NB4 (cell line): ENCODE data around the gene COX17.
A peak's percentile ranks its signal among the peaks of the same experiment; 100 is the strongest.

Experiments used
- DNase-seq: peaks from one replicate; pipeline ENCODE4 v3.0.0; 2010; ENCODE audit warnings: low read depth
- H3K4me3 ChIP-seq: one replicate; pipeline ENCODE4 v1.5.1; 2011; ENCODE audit warnings: mild to moderate bottlenecking, low read depth, low read length, moderate library complexity
- MYC ChIP-seq: IDR thresholded peaks from 2 replicates; pipeline ENCODE4 v1.6.1; 2011; ENCODE audit warnings: low read depth, low read length
- POLR2A ChIP-seq: IDR thresholded peaks from 2 replicates; pipeline ENCODE4 v1.6.1; 2011; ENCODE audit warnings: mild to moderate bottlenecking; ENCODE audit not compliant: insufficient read length; ENCODE audit errors: extremely low read depth
- TF ChIP-seq, protein P1 (sequence below): IDR thresholded peaks from one replicate; pipeline ENCODE4 v1.5.1; 2012; ENCODE audit warnings: low read depth, low read length
- TF ChIP-seq, protein P2 (sequence below): IDR thresholded peaks from 2 replicates; pipeline ENCODE4 v1.6.1; 2011; ENCODE audit warnings: low read depth, low read length

Gene COX17

DNA sequence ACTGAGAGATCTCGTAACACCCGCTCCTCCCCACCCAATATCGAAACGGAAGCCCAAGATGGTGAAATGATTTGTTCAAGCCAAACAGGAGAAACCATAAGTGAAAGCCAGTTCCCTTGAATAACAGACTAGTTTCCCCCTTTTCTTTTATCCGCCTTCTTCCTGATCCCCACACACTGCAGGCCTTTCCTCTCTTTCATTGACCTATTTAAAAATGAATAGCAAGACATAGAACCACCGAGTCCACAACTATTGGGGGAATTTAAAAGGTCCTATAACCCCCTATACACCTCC, 382 bp upstream of the COX17 start:
- TF ChIP-seq, protein P1, sequence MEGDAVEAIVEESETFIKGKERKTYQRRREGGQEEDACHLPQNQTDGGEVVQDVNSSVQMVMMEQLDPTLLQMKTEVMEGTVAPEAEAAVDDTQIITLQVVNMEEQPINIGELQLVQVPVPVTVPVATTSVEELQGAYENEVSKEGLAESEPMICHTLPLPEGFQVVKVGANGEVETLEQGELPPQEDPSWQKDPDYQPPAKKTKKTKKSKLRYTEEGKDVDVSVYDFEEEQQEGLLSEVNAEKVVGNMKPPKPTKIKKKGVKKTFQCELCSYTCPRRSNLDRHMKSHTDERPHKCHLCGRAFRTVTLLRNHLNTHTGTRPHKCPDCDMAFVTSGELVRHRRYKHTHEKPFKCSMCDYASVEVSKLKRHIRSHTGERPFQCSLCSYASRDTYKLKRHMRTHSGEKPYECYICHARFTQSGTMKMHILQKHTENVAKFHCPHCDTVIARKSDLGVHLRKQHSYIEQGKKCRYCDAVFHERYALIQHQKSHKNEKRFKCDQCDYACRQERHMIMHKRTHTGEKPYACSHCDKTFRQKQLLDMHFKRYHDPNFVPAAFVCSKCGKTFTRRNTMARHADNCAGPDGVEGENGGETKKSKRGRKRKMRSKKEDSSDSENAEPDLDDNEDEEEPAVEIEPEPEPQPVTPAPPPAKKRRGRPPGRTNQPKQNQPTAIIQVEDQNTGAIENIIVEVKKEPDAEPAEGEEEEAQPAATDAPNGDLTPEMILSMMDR: no peak
- no peak for TF ChIP-seq MYC
- no peak for TF ChIP-seq POLR2A
- TF ChIP-seq, protein P2, sequence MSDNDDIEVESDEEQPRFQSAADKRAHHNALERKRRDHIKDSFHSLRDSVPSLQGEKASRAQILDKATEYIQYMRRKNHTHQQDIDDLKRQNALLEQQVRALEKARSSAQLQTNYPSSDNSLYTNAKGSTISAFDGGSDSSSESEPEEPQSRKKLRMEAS: no peak
- no peak for DNase-seq
- peak overlapping the region; percentile 84 for H3K4me3 ChIP-seq

DNA sequence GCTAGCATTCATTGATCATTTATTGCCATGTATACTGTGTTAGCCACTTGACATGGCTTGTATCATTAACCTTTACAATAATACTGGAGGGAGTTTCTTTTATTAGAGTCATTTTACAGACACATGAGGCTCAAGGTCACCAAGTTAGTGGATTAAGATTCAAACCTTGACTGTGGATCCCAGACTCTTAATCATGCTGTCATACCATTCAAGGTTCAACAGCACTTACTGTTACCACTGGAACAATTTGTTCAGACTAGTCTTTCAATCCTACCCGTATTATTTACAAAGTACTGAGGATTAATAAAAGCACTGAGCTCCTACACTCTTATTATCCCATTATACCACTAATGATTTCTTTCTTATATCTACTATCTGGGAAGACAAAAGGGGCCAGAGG, 1.2 kb downstream of the COX17 start:
- no peak for DNase-seq
- TF ChIP-seq MYC: no peak
- TF ChIP-seq, protein P2: no peak
- TF ChIP-seq, protein P1: no peak
- no peak for TF ChIP-seq POLR2A
- H3K4me3 ChIP-seq: peak overlapping the region; percentile 84

DNA sequence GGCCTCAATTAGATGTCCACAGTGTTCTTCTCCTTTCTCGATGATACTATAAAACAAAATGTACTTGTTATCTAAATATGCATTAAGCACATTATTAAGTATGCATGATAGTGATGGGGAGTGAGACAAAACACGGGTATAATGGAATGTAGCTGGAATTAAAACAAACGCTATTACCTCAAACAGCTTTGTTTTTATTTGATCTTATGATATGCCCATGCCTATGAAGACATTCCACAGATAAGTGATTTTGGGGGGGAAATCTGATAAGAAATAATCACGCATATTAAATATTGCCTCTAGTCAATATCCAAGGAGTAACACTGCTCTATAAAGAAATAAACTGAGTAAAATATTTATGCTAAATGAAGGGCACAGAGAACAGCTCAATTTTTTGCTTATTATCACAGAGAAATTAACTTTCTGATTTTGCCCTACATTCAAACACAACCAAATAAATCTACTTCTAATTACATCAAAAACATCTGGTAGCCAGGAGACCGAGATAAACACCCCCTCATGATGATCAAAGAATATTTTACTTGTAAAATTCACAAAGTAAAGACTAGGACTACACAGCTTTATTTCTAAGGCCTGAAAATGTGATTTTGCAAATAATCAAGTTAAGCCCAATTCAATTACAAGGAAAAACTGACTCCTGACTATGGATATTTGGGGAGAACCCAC, 1.9 kb downstream of the COX17 start:
- DNase-seq: no peak
- TF ChIP-seq MYC: no peak
- TF ChIP-seq POLR2A: no peak
- TF ChIP-seq, protein P2: no peak
- TF ChIP-seq, protein P1: no peak
- H3K4me3 ChIP-seq: peak overlapping the region; percentile 84

DNA sequence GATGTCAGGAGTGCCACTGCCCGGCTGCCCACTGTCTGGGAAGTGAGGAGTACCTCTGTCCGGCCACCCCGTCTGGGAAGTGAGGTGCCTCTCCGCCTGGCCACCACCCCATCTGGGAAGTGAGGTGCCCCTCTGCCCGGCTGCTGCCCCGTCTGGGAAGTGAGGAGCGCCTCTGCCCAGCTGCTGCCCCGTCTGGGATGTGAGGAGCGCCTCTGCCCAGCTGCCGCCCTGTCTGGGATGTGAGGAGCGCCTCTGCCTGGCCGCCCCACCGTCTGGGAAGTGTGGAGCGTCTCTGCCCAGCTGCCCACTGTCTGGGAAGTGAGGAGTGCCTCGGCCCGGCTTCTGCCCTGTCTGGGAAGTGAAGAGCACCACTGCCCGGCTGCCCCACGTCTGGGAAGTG, 3.3 kb downstream of the COX17 start:
- DNase-seq: no peak
- no peak overlapping the region for H3K4me3 ChIP-seq
- TF ChIP-seq, protein P1: no peak
- TF ChIP-seq, protein P2: no peak
- TF ChIP-seq POLR2A: no peak

DNA sequence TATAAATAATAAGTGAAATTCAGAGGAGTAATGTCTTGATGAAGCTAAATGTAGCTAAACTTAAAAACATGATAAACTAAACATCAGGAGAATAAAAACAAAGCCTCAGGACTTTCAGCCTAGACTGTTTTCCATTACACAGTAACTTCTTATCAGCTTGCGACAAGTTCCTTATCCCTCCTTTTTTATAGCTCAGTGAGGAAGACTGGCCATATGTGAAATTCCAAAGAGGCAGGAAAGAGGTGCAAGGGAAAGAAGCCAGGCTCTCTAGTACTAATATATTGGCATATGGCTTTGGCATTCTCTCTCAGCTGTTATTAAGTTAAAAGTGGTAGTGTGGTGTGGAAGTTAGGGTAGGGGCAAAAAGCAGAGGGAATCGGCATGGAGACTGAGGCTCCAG, 4.4 kb downstream of the COX17 start:
- DNase-seq: no peak
- H3K4me3 ChIP-seq: no peak overlapping the region
- TF ChIP-seq POLR2A (no peak), MYC (no peak)
- TF ChIP-seq, protein P1: no peak
- TF ChIP-seq, protein P2: no peak
